ENCODE data around the gene AQP7. TPM values are rescaled to one million over a fixed set of nuclear protein-coding genes. Genes with fewer than 3 reads are reported as not detected.

Gene AQP7
- total RNA-seq, 1 experiment from 2014 or later, result not detected

GRCh38 chr9:33351547-33351946 is 50.8 kb downstream of the AQP7 start:
- Histone ChIP-seq H3K4me3 (ENCODE audit: insufficient read depth, low read depth, low read length) (no peak overlapping the region), H3K36me3 (replicated peaks; ENCODE audit: control insufficient read depth, insufficient read depth, low read length) (peaks cover 8% of the 10 kb centered on the region), H3K27me3 (ENCODE audit: control insufficient read depth, insufficient read depth, low read length) (no peaks in the 10 kb centered on the region)
- DNase-seq, result no peak

GRCh38 chr9:33350310-33350709 is 52.1 kb downstream of the AQP7 start:
- H3K36me3 ChIP-seq (replicated peaks; ENCODE audit: control insufficient read depth, insufficient read depth, low read length), result peaks cover 10% of the 10 kb centered on the region
- no peaks in the 10 kb centered on the region for H3K27me3 ChIP-seq (ENCODE audit: control insufficient read depth, insufficient read depth, low read length)
- no peak for DNase-seq
- no peak overlapping the region for H3K4me3 ChIP-seq (ENCODE audit: insufficient read depth, low read depth, low read length)

GRCh38 chr9:33349743-33350142 is 52.6 kb downstream of the AQP7 start:
- DNase-seq, result no peak
- no peak overlapping the region for H3K4me3 ChIP-seq (ENCODE audit: insufficient read depth, low read depth, low read length)
- H3K36me3 ChIP-seq (replicated peaks; ENCODE audit: control insufficient read depth, insufficient read depth, low read length), result peaks cover 10% of the 10 kb centered on the region
- no peaks in the 10 kb centered on the region for H3K27me3 ChIP-seq (ENCODE audit: control insufficient read depth, insufficient read depth, low read length)

- H3K36me3 ChIP-seq (replicated peaks; ENCODE audit: control insufficient read depth, insufficient read depth, low read length), result peaks cover 14% of the 10 kb centered on the region
- peak; percentile 39 for DNase-seq
- no peak overlapping the region for H3K4me3 ChIP-seq (ENCODE audit: insufficient read depth, low read depth, low read length)
- no peaks in the 10 kb centered on the region for H3K27me3 ChIP-seq (ENCODE audit: control insufficient read depth, insufficient read depth, low read length)
These were observed 53.4 kb downstream of the AQP7 start for GRCh38 chr9:33348998-33349397.

GRCh38 chr9:33346564-33346963 is 55.8 kb downstream of the AQP7 start:
- peaks cover 16% of the 10 kb centered on the region for H3K36me3 ChIP-seq (replicated peaks; ENCODE audit: control insufficient read depth, insufficient read depth, low read length)
- H3K4me3 ChIP-seq (ENCODE audit: insufficient read depth, low read depth, low read length), result no peak overlapping the region
- H3K27me3 ChIP-seq (ENCODE audit: control insufficient read depth, insufficient read depth, low read length), result no peaks in the 10 kb centered on the region
- DNase-seq, result no peak

- Histone ChIP-seq H3K4me3 (ENCODE audit: insufficient read depth, low read depth, low read length) (no peak overlapping the region), H3K36me3 (replicated peaks; ENCODE audit: control insufficient read depth, insufficient read depth, low read length) (peaks cover 24% of the 10 kb centered on the region), H3K27me3 (ENCODE audit: control insufficient read depth, insufficient read depth, low read length) (no peaks in the 10 kb centered on the region)
- DNase-seq, result no peak
These were observed 58.2 kb downstream of the AQP7 start for GRCh38 chr9:33344145-33344544.

- no peak for DNase-seq
- Histone ChIP-seq H3K36me3 (replicated peaks; ENCODE audit: control insufficient read depth, insufficient read depth, low read length) (peaks cover 22% of the 10 kb centered on the region), H3K4me3 (ENCODE audit: insufficient read depth, low read depth, low read length) (no peak overlapping the region), H3K27me3 (ENCODE audit: control insufficient read depth, insufficient read depth, low read length) (no peaks in the 10 kb centered on the region)
These were observed 61.2 kb downstream of the AQP7 start for GRCh38 chr9:33341182-33341581.

GRCh38 chr9:33340186-33340585 is 62.2 kb downstream of the AQP7 start:
- Histone ChIP-seq H3K27me3 (ENCODE audit: control insufficient read depth, insufficient read depth, low read length) (no peaks in the 10 kb centered on the region), H3K36me3 (replicated peaks; ENCODE audit: control insufficient read depth, insufficient read depth, low read length) (peaks cover 22% of the 10 kb centered on the region), H3K4me3 (ENCODE audit: insufficient read depth, low read depth, low read length) (no peak overlapping the region)
- DNase-seq, result no peak

Other genes with a start within 250 kb of the AQP7 start
- 5.5 and 6.7 TPM in 2 replicates for gene B4GALT1, start 235.2 kb downstream of the AQP7 start, total RNA-seq (2014; rRNA removed; shearing (Covaris generic))
- not detected in 2 replicates for gene SPINK4, start 162.4 kb downstream of the AQP7 start, total RNA-seq (2014; rRNA removed; shearing (Covaris generic))
- gene BAG1, start 137.9 kb downstream of the AQP7 start, total RNA-seq (2014; rRNA removed; shearing (Covaris generic)), result 27.8 and 28.7 TPM in 2 replicates
- gene CHMP5, start 137.5 kb downstream of the AQP7 start, total RNA-seq (2014; rRNA removed; shearing (Covaris generic)), result 44.6 and 60.0 TPM in 2 replicates
- 14.0 and 21.9 TPM in 2 replicates for gene NFX1, start 112.1 kb downstream of the AQP7 start, total RNA-seq (2014; rRNA removed; shearing (Covaris generic))
- gene AQP3, start 45.0 kb upstream of the AQP7 start, total RNA-seq (2014; rRNA removed; shearing (Covaris generic)), result 0.18 and 2.6 TPM in 2 replicates
- 53.9 and 59.7 TPM in 2 replicates for gene NOL6, start 71.4 kb upstream of the AQP7 start, total RNA-seq (2014; rRNA removed; shearing (Covaris generic))
- 4.9 and 14.4 TPM in 2 replicates for gene ANKRD18B, start 121.7 kb upstream of the AQP7 start, total RNA-seq (2014; rRNA removed; shearing (Covaris generic))